K562 (cell line): Measurements from ENCODE around the gene SCFD2. TPM values are rescaled to one million over a fixed set of nuclear protein-coding genes. Genes with fewer than 3 reads are reported as not detected.

ENCODE experiments used
- ATAC-seq: fragments of 200-7000 bp; cut with Tn5 transposase; 3 replicates; pipeline ENCODE4 v1.9.1; 2020; ENCODE audit warnings: moderate library complexity
- BruUV-seq: library from RNA; stranded (reverse); fragments of 400-500 nt; replicated peaks from 2 replicates; lab custom pipeline; 2021; lab: Mats Ljungman, UMichigan
- CTCF ChIA-PET: fragments of 300-600 bp; formaldehyde crosslinking; extraction: SDS; loops from one replicate; lab custom pipeline; 2021; ENCODE audit warnings: low intra/inter-chr PET ratio; lab: Yijun Ruan, JAX
- POLR2A ChIA-PET: fragments of 300-600, 350-650 bp; sonication (Branson Sonifier 250); formaldehyde crosslinking; extraction: SDS; loops from one replicate; lab custom pipeline; 2021; ENCODE audit warnings: antibody characterized with exemption, inconsistent platforms; lab: Yijun Ruan, JAX
- DNase-seq, 4 experiments: peaks; one replicate each; pipeline versions ENCODE4 v3.0.0 to v3.0.0-alpha.2; 2011 to 2018; ENCODE audit warnings: low spot score in 3 of 4, mixed read lengths in 3 of 4; ENCODE audit errors: extremely low read depth in 1 of 4
- FAIRE-seq: peaks from 2 replicates; lab custom pipeline; 2011; peaks lifted over from hg19 to GRCh38; lab: Jason Lieb, UNC
- H2AFZ ChIP-seq: 2 replicates; pipeline ENCODE4 v1.6.0; 2011; ENCODE audit warnings: low read depth, low read length, control low read depth, inconsistent platforms
- H3K27ac ChIP-seq: fragments of 200-600 bp; 3 replicates; pipeline ENCODE4 v1.8.0; 2011; ENCODE audit warnings: low read depth, mild to moderate bottlenecking, control low read depth, inconsistent platforms, low read length, moderate library complexity, mixed read lengths; ENCODE audit errors: extremely low read depth
- H3K27me3 ChIP-seq, 2 experiments: fragments of 300-600 bp in 1 of 2; 2 replicates in 1 of 2; 3 replicates in 1 of 2; pipeline versions ENCODE4 v1.6.0 to v1.8.0; 2011; ENCODE audit warnings: inconsistent platforms in 2 of 2, low read length in 2 of 2, mild to moderate bottlenecking in 1 of 2, mixed read lengths in 1 of 2, moderate library complexity in 1 of 2; ENCODE audit not compliant: control insufficient read depth in 2 of 2, insufficient read depth in 2 of 2
- H3K36me3 ChIP-seq: fragments of 300-600 bp; 3 replicates; pipeline ENCODE4 v1.8.0; 2011; ENCODE audit warnings: mild to moderate bottlenecking, low read length, inconsistent platforms; ENCODE audit not compliant: control insufficient read depth, insufficient read depth
- H3K4me1 ChIP-seq, 2 experiments: fragments of 200-600 bp in 1 of 2; replicated peaks in 1 of 2; 2 replicates in 1 of 2; 3 replicates in 1 of 2; pipeline versions ENCODE4 v1.5.1 to v1.8.0; 2011; ENCODE audit warnings: inconsistent platforms in 2 of 2, low read length in 2 of 2, mild to moderate bottlenecking in 1 of 2, mixed read lengths in 1 of 2, moderate library complexity in 1 of 2; ENCODE audit not compliant: control insufficient read depth in 2 of 2, insufficient read depth in 2 of 2
- H3K4me2 ChIP-seq: 2 replicates; pipeline ENCODE4 v1.6.1; 2011; ENCODE audit warnings: low read length, control low read depth, inconsistent platforms, mixed read lengths; ENCODE audit not compliant: insufficient read depth
- H3K4me3 ChIP-seq: fragments of 200-600 bp; sonication (generic), shearing (Covaris generic); 2 replicates; pipeline ENCODE4 v1.5.1; 2016; ENCODE audit warnings: control low read depth, inconsistent platforms
- H3K79me2 ChIP-seq: fragments of 200-600 bp; 3 replicates; pipeline ENCODE4 v1.8.0; 2011; ENCODE audit warnings: low read length, inconsistent platforms; ENCODE audit not compliant: control insufficient read depth, insufficient read depth
- H3K9ac ChIP-seq, 2 experiments: 2 replicates each; pipeline versions ENCODE4 v1.6.0 to v1.6.1; 2011; ENCODE audit warnings: low read depth in 2 of 2, low read length in 2 of 2, control low read depth in 1 of 2, inconsistent platforms in 1 of 2, mild to moderate bottlenecking in 1 of 2, mixed read lengths in 1 of 2; ENCODE audit not compliant: insufficient read depth in 1 of 2
- H3K9me1 ChIP-seq: one replicate; pipeline ENCODE4 v1.6.0; 2011; ENCODE audit warnings: inconsistent platforms, mild to moderate bottlenecking, low read length, moderate library complexity; ENCODE audit not compliant: control insufficient read depth, insufficient read depth
- H3K9me3 ChIP-seq: replicated peaks from 2 replicates; pipeline ENCODE4 v1.5.1; 2011; ENCODE audit warnings: low read depth, low read length, inconsistent platforms; ENCODE audit not compliant: control insufficient read depth, insufficient read depth
- H4K20me1 ChIP-seq: replicated peaks from 2 replicates; pipeline ENCODE4 v1.6.1; 2011; ENCODE audit warnings: low read length, inconsistent platforms, mixed read lengths; ENCODE audit not compliant: control insufficient read depth, insufficient read depth
- E2F1 ChIP-seq: sonication (generic); formaldehyde crosslinking; IDR thresholded peaks from 2 replicates; pipeline ENCODE4 v1.8.1; 2023; ENCODE audit warnings: mild to moderate bottlenecking, missing genetic modification reagents, moderate library complexity
- HDAC2 ChIP-seq: fragments of 450-650 bp; IDR thresholded peaks from 2 replicates; pipeline ENCODE4 v1.6.1; 2016; ENCODE audit warnings: mild to moderate bottlenecking
- LARP7 ChIP-seq: fragments of 450-650 bp; IDR thresholded peaks from 2 replicates; pipeline ENCODE4 v1.6.1; 2016
- MCM7 ChIP-seq, 2 experiments: fragments of 450-650 bp; IDR thresholded peaks; 2 replicates each; pipeline ENCODE4 v1.6.1; 2016 to 2018
- MEIS2 ChIP-seq: fragments of 450-650 bp; IDR thresholded peaks from 2 replicates; pipeline ENCODE4 v1.6.1; 2014; ENCODE audit warnings: mild to moderate bottlenecking; ENCODE audit not compliant: partially characterized antibody
- MXI1 ChIP-seq: IDR thresholded peaks from 2 replicates; pipeline ENCODE4 v1.6.1; 2011; ENCODE audit warnings: low read depth, mild to moderate bottlenecking, improper control_type of control experiment, low read length
- NEUROD1 ChIP-seq: fragments of 150-350 bp; IDR thresholded peaks from 2 replicates; pipeline ENCODE4 v1.6.1; 2014; ENCODE audit warnings: borderline replicate concordance, low read length, low read depth; ENCODE audit not compliant: partially characterized antibody
- NFE2 ChIP-seq: IDR thresholded peaks from 2 replicates; pipeline ENCODE4 v1.6.1; 2014; ENCODE audit warnings: antibody characterized with exemption, low read depth
- PKNOX1 ChIP-seq: fragments of 450-650 bp; IDR thresholded peaks from 2 replicates; pipeline ENCODE4 v1.6.1; 2016
- PPARD ChIP-seq: fragments of 250-450 bp; sonication (Bioruptor Pico); IDR thresholded peaks from 2 replicates; pipeline ENCODE4 v1.8.0; 2022; ENCODE audit warnings: inconsistent platforms, mild to moderate bottlenecking, moderate library complexity
- RNF2 ChIP-seq: sonication (generic); IDR thresholded peaks from 2 replicates; pipeline ENCODE4 v1.6.1; 2016
- SMC3 ChIP-seq: conservative IDR thresholded peaks from 2 replicates; pipeline ENCODE4 v1.6.1; 2011; ENCODE audit warnings: low read depth, low read length, improper control_type of control experiment; ENCODE audit not compliant: insufficient read depth
- WHSC1 ChIP-seq: IDR thresholded peaks from one replicate; pipeline ENCODE4 v1.6.1; 2012; ENCODE audit warnings: low read length, control low read depth, inconsistent platforms
- ZNF124 ChIP-seq: sonication (generic); formaldehyde crosslinking; IDR thresholded peaks from 2 replicates; pipeline ENCODE4 v1.8.1; 2022; ENCODE audit warnings: missing genetic modification reagents
- WGBS: fragments of 100-300 bp; shearing (Covaris generic); methylation state at CpG from one replicate; pipeline ENCODE4 v1.1.6; 2016; ENCODE audit warnings: low coverage, mixed read lengths; ENCODE audit not compliant: insufficient coverage; ENCODE audit errors: missing lambda C conversion rate; 5-methylcytosine and 5-hydroxymethylcytosine counted together
- in situ Hi-C: fragments of 300-500 bp; cut with MboI; formaldehyde crosslinking; loops from 4 replicates; pipeline ENCODE4 v1.15.0; 2018; ENCODE audit warnings: inconsistent platforms, mixed read lengths
- intact Hi-C: fragments of 100-400 bp; cut with micrococcal nuclease; formaldehyde crosslinking; loops from 2 replicates; pipeline ENCODE4 v1.14.2; 2022
- polyA plus RNA-seq, 8 experiments: library from polyadenylated mRNA; depleted of rRNA in 4 of 8; stranded (reverse) in 5 of 8; unstranded in 3 of 8; fragments of >200 nt; fragmentation: Nextera tagmentation in 2 of 8; fragmentation: Illumina TruSeq in 1 of 8; extraction: Ambion mirVana in 2 of 8; extraction: Trizol in 1 of 8; gene quantifications; 2 replicates each; pipeline versions ENCODE4 v1.2.1 to v1.2.3, GENCODE V29; 2011 to 2014; ENCODE audit warnings: inconsistent platforms in 1 of 8, missing spikeins in 1 of 8
- total RNA-seq, 7 experiments: library from RNA; depleted of rRNA in 6 of 7; stranded (reverse); fragments of >200 nt in 6 of 7; fragmentation: Illumina TruSeq in 2 of 7; extraction: Trizol in 2 of 7; gene quantifications; 2 replicates each; pipeline versions ENCODE4 v1.2.1 to v1.2.3, GENCODE V29; 2011 to 2021; ENCODE audit warnings: low replicate concordance in 1 of 7
- TF ChIP-seq, protein P1 (sequence below): fragments of 450-650 bp; IDR thresholded peaks from one replicate; pipeline ENCODE4 v1.6.1; 2018; ENCODE audit warnings: mild to moderate bottlenecking, moderate library complexity; ENCODE audit not compliant: partially characterized antibody
- TF ChIP-seq, protein P2 (sequence below): fragments of 250-450 bp; sonication (Bioruptor Pico); IDR thresholded peaks from 2 replicates; pipeline ENCODE4 v1.6.1; 2021; ENCODE audit warnings: mild to moderate bottlenecking
- TF ChIP-seq, protein P3 (sequence below): fragments of 450-650 bp; IDR thresholded peaks from 2 replicates; pipeline ENCODE4 v1.6.1; 2017; ENCODE audit warnings: antibody characterized with exemption, mild to moderate bottlenecking

Gene SCFD2
- total and polyA plus RNA-seq, 9 of the 15 experiments (the other 6 are each of a cell fraction or from before 2014, with no cell fraction given): 5.7 to 30.3 (median 22.8) TPM

- peak; percentile 84 for ATAC-seq
- Histone ChIP-seq H3K4me2 (no peak overlapping the region), H3K27me3 (no peaks in the 10 kb centered on the region), H3K79me2 (peaks cover 2% of the 10 kb centered on the region; the same call in 1 of the 3 replicates), H3K36me3 (0 out of 3 replicates have a peak, but pooled peaks cover 8% of the 10 kb centered on the region), H3K9me1 (no peaks in the 10 kb centered on the region), H3K9ac (no peak overlapping the region), H3K4me1 (no peaks in the 10 kb centered on the region), H3K27ac (no peak overlapping the region), H2AFZ (no peak overlapping the region), H4K20me1 (no peaks in the 10 kb centered on the region), H3K4me3 (no peak overlapping the region), H3K9me3 (no peaks in the 10 kb centered on the region)
- ChIA-PET CTCF (no interaction called here), POLR2A (no interaction called here)
- peak in 3 of 4 experiments; percentile 17 to 33 (median 28) for DNase-seq
- intact Hi-C loops (no loop called here), in situ Hi-C loops (no loop called here)
- BruUV-seq: no TSS peak
- no peak for FAIRE-seq
- WGBS: 76% methylated on average over 3 of the region's 3 CpGs
- TF ChIP-seq SMC3: 0 out of 2 replicates have a peak, but pooled peaks have one; percentile 30
- TF ChIP-seq LARP7: no peak
- TF ChIP-seq HDAC2: no peak
- TF ChIP-seq NEUROD1: no peak
- TF ChIP-seq, protein P1, sequence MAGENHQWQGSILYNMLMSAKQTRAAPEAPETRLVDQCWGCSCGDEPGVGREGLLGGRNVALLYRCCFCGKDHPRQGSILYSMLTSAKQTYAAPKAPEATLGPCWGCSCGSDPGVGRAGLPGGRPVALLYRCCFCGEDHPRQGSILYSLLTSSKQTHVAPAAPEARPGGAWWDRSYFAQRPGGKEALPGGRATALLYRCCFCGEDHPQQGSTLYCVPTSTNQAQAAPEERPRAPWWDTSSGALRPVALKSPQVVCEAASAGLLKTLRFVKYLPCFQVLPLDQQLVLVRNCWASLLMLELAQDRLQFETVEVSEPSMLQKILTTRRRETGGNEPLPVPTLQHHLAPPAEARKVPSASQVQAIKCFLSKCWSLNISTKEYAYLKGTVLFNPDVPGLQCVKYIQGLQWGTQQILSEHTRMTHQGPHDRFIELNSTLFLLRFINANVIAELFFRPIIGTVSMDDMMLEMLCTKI: no peak
- no peak for TF ChIP-seq E2F1 (CRISPR knock-in tag)
- TF ChIP-seq RNF2: no peak
- TF ChIP-seq, protein P2, sequence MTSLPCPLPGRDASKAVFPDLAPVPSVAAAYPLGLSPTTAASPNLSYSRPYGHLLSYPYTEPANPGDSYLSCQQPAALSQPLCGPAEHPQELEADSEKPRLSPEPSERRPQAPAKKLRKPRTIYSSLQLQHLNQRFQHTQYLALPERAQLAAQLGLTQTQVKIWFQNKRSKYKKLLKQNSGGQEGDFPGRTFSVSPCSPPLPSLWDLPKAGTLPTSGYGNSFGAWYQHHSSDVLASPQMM (CRISPR knock-in tag): no peak
- no peak for TF ChIP-seq PPARD (CRISPR knock-in tag)
- TF ChIP-seq WHSC1: no peak
- TF ChIP-seq, protein P3, sequence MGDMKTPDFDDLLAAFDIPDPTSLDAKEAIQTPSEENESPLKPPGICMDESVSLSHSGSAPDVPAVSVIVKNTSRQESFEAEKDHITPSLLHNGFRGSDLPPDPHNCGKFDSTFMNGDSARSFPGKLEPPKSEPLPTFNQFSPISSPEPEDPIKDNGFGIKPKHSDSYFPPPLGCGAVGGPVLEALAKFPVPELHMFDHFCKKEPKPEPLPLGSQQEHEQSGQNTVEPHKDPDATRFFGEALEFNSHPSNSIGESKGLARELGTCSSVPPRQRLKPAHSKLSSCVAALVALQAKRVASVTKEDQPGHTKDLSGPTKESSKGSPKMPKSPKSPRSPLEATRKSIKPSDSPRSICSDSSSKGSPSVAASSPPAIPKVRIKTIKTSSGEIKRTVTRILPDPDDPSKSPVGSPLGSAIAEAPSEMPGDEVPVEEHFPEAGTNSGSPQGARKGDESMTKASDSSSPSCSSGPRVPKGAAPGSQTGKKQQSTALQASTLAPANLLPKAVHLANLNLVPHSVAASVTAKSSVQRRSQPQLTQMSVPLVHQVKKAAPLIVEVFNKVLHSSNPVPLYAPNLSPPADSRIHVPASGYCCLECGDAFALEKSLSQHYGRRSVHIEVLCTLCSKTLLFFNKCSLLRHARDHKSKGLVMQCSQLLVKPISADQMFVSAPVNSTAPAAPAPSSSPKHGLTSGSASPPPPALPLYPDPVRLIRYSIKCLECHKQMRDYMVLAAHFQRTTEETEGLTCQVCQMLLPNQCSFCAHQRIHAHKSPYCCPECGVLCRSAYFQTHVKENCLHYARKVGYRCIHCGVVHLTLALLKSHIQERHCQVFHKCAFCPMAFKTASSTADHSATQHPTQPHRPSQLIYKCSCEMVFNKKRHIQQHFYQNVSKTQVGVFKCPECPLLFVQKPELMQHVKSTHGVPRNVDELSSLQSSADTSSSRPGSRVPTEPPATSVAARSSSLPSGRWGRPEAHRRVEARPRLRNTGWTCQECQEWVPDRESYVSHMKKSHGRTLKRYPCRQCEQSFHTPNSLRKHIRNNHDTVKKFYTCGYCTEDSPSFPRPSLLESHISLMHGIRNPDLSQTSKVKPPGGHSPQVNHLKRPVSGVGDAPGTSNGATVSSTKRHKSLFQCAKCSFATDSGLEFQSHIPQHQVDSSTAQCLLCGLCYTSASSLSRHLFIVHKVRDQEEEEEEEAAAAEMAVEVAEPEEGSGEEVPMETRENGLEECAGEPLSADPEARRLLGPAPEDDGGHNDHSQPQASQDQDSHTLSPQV: no peak
- TF ChIP-seq ZNF124 (CRISPR knock-in tag): no peak
- TF ChIP-seq NFE2: no peak
- TF ChIP-seq MEIS2: peak; percentile 62
- TF ChIP-seq PKNOX1: peak; percentile 85
- TF ChIP-seq MCM7 (IDR thresholded peaks at IDR 0.05): no peak
- TF ChIP-seq MXI1: no peak
Measured at GRCh38 chr4:53313510-53313909, 52.4 kb downstream of the SCFD2 start.
